Stimulated activated CD4-positive, alpha-beta T cell treated with anti-CD3 and anti-CD28 coated beads, Interleukin-12 subunit alpha, Interleukin-12 subunit beta, amount 100 ng/mL, for 24 hours (primary cell): ENCODE results near the gene KCMF1.

Experiments
- DNase-seq, 2 experiments: peaks; one replicate each; pipeline ENCODE4 v3.0.0-alpha.2; 2020; ENCODE audit warnings: low read depth in 2 of 2

The KCMF1 gene

DNA sequence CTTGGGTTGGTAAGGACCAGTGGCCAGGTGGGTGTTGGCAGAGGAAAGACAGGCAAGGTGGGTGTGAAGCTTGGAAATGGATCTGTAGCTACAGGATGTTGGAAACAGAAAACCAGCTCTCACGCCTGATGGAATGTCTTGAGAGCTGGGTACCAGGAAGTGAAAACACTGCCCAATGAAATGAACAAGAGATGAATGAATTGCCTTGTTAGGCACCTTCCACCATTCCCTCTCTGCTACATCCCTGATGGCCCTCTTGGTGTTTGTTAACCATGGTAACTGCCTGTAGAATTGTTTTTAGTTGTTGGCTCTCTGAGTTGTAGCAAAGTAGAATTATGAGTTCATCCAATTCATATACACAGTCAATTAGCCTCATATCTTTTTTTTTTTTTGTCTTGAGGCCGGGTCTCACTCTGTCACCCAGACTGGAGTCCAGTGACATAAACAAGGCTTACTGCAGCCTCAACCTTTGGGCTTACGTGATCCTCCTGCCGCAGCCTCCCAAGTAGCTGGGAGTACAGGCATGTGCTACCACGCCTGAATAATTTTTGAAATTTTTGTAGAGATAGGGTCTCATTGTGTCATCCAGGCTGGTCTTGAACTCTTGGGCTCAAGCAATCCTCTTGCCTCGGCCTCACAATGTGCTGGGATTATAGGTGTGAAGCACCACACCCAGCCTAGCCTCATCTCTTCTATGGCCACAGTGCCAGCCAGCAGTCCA lies 9.5 kb downstream of the KCMF1 start:
- no peak for DNase-seq

DNA sequence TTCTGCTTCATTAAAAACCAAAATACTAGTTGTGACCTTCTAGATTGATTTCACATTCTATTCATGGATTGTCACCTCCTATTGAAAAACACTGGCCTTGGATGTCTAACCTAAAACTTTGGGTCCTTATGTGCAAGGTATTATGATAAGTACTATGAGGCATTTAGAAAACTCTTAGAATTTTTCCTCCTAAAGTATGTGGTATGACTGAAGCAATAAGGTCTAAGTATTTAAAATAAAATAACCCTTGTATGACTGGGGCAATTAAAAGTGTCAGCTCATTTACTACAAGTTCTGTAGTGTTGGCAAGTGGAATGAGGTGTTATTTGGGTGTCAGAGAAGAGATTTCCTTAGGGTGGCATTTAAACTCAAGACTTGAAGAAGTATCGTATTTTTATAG lies 15.1 kb downstream of the KCMF1 start:
- DNase-seq, result no peak

DNA sequence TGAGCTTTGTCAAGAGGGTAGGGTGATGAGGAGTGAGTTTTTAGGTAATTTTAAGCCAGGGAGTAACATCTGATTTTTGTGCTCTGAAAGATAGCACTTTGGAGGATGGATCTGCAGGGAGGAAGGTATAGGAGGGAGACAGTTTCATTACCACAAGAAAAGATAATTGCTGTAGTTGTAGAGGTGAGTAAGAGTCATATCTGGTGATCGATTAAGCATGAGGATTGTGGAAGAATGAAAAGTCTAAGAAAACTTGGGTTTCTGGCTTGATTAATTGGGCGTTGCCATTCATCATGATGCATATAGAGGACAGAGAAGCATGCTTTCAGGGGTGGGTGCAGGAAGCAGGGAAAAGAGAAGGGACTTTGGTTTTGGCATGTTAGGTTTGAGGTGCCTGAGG lies 18.5 kb downstream of the KCMF1 start:
- DNase-seq, result no peak

- DNase-seq, result no peak
Measured at GRCh38 chr2:84989927-84990326, 19.0 kb downstream of the KCMF1 start.

DNA sequence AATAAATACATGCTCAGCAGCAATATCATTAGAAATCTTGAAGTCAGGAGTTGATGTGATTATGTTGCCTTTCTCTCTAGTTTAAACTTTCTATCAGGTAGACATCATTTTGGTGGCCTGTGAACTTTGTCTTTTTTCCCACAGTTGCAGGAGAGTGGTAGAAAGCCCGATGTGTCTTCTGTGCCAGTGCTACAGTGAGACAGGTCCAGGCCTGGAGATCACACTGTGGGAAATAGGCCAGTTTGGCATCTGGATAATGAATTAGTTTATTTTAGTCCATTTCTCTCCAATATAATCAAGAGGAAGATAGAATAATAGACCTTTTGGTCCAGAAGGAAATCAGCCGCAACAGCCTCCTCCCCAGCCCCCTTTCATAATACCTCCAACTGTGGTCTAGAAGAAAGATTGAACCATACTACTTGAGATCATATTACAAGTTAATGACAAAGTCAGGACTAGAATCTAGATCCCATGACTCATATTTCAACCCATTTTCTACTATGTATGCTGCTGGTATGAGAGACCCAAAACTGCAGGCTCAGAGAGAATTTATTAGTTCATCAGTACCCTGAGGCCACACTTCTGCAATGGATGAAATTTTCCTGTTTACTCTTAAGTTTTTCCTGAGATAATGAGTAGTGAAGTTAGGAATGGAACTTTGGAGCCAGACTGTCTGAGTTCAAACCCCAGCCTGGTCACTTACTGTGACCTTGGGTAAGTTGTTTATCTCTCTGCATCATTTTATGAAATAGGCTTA lies 20.6 kb downstream of the KCMF1 start:
- no peak for DNase-seq

- no peak for DNase-seq
Measured at GRCh38 chr2:84995826-84996225, 24.9 kb downstream of the KCMF1 start.

- DNase-seq, result no peak
Measured at GRCh38 chr2:84996909-84997308, 25.9 kb downstream of the KCMF1 start.

- no peak for DNase-seq
Measured at GRCh38 chr2:84999553-84999955, 28.6 kb downstream of the KCMF1 start.

- no peak for DNase-seq
Measured at GRCh38 chr2:85001595-85001994, 30.6 kb downstream of the KCMF1 start.

DNA sequence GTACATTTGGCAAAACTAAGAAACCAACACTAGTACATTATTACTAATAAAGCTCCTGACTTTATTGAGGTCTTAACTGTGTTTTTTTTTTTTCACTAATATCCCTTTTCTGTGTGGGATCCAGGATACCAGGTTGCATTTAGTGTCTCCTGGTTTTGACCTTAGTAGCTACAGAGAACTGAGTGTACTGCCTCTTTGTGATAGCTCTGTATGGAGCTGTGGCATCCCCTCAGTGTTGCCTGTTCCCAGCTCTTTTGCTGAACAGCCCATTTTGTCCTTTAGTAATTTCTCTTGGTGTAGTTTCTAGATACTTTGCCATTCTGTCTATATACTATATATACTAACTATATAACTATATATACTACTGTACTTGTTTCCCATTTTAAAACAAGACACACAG lies 31.6 kb downstream of the KCMF1 start:
- DNase-seq, result no peak

DNA sequence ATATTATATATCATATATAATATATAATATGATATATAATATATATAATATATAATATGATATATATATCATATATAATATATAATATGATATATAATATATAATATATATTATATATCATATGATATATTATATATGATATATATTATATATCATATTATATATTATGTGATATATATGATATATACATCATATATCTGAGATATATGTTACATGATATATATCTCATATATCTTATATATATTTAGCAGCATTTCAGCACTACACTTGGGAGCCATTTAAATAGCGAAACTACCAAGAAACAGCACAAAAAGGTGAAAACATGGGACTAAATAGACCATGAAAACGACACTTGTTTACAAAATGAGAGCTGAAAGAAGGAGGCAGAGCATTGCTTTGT lies 37.3 kb downstream of the KCMF1 start:
- DNase-seq, result no peak

- no peak for DNase-seq
Measured at GRCh38 chr2:85009019-85009618, 38.2 kb downstream of the KCMF1 start.

DNA sequence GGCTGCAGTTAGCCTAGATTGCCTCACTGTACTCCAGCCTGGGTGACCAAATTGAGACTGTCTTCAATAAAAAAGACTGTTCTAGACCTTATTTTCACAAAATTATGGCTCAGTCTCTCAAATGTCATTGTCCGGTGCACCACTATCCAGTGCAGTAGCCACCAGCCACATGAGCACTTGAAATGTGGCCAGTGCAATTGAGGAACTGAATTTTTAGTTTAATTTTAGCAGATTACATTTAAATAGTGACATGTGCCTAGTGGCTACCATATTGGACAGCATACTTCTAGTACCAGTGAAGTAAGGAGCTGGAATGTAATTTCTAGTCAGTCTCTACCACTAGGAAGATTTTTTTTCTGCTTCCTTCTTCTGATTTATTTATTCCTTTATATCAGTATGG lies 39.4 kb downstream of the KCMF1 start:
- no peak for DNase-seq

DNA sequence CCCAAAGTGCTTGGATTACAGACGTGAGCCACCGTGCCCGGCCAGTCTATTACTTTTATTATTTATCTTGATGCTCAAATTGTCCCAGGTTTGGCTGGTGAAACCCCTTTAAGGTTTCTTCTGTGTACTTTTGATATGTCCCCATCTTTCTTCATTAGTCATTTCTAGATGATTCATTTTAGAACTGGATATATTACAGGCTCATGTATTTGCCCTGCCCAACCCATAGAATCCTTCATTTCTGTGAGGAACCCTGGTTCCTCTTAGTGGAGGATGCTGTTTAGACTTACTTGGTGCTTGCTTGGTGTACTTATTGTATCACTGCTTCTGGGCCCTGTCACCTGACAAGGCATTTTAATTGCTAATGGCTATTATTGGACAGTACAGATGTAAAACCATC lies 40.1 kb downstream of the KCMF1 start:
- DNase-seq, result no peak

GRCh38 chr2:85011747-85012146 lies 40.8 kb downstream of the KCMF1 start:
- no peak for DNase-seq

DNA sequence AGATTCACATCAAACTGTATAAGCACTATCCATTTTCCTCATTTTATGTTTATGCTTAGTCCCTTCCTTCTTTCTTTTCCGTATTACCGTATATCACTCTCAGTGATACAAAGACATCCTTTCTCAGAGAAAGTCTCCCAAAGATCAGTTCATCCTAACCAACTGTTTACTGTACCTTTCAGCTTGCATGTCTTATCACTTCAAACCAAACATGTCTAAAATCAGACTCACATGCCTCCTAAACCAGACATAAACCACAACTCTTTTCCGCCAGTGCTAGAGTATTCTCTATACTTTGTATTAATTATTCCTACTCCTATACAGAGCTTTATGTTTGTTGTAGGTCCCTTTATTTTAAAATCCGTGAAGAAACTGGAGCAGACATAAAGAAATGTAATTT lies 41.5 kb downstream of the KCMF1 start:
- DNase-seq, result no peak

DNA sequence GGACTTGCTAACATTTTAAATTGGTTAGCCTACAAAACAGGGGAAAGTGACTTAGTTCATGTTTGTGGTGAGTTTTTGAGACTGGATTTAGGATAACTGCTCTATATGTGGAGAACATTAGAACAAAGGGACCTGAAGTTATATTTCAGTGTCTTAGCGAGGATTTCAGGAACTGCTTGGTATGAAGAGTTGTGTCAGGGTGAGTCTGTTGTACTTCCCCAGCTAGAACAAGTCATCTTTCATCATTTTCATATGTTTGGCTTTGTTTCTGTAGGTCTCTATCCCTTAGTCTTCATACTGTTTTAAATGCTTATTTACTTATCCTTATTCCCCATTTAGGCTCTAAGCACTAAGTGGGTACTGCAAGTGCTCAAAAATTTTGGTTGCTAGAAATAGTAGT lies 41.9 kb downstream of the KCMF1 start:
- no peak for DNase-seq

GRCh38 chr2:85015653-85016360 lies 44.8 kb downstream of the KCMF1 start:
- DNase-seq, result no peak

GRCh38 chr2:85016446-85016845 lies 45.5 kb downstream of the KCMF1 start:
- no peak for DNase-seq

- DNase-seq, result no peak
Measured at GRCh38 chr2:85017411-85018048, 46.6 kb downstream of the KCMF1 start.

DNA sequence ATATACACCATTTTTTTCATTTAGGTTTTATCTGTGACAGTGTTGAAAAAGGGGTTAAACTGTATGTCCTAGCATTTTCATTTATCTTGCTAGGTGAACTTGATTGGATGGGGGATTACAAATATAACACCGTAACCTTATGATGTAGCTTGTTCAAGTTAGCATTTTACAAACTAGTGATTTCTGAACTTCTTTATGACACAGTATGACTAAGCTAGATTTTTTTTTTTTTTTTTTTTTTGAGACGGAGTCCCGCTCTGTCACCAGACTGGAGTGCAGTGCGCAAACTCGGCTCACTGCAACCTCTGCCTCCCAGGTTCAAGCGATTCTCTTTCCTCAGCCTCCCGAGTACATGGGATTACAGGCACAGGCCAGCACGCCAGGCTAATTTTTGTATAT lies 47.1 kb downstream of the KCMF1 start:
- no peak for DNase-seq

DNA sequence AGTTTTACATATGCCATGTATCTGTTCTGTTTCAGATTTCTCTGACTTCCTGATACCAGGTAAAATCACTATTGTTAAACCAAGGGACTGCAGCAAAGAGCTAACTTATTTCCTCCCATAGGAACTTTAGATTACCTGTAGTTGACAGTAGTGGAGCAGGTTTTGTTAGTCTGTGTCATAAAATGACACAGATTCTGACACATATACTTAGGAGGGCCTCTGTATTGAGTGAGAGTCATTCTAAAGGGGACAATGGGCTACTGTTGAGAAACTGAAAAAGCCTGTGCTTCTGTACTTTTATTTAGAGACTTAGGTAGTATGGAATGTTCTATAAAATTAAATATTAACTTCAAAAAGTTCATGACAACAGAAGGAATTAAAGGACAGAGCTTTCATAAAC lies 48.2 kb downstream of the KCMF1 start:
- DNase-seq, result no peak
